Uterus (tissue), 2 donors: Measurements from ENCODE around the gene GOLGA6L7.
"Not testable (repeated sequence)": the region's sequence is repeated elsewhere in the genome, so short reads cannot be mapped to it uniquely, and the experiment has no call there.

Experiments used
- POLR2A ChIP-seq, 2 donors: fragments of 450-650 bp; IDR thresholded peaks; one replicate each; pipeline ENCODE4 v1.6.1; 2016; ENCODE audit warnings: antibody characterized with exemption in 2 of 2, mild to moderate bottlenecking in 1 of 2, moderate library complexity in 1 of 2
- TF ChIP-seq, protein P1 (sequence below), 4 experiments: fragments of 200-600 bp in 2 of 4; fragments of 450-650 bp in 2 of 4; sonication (generic) in 2 of 4; IDR thresholded peaks; one replicate each; pipeline ENCODE4 v1.5.1; 2016 to 2019; ENCODE audit warnings: antibody characterized with exemption in 4 of 4, mild to moderate bottlenecking in 2 of 4, moderate library complexity in 1 of 4

- TF ChIP-seq, protein P1, sequence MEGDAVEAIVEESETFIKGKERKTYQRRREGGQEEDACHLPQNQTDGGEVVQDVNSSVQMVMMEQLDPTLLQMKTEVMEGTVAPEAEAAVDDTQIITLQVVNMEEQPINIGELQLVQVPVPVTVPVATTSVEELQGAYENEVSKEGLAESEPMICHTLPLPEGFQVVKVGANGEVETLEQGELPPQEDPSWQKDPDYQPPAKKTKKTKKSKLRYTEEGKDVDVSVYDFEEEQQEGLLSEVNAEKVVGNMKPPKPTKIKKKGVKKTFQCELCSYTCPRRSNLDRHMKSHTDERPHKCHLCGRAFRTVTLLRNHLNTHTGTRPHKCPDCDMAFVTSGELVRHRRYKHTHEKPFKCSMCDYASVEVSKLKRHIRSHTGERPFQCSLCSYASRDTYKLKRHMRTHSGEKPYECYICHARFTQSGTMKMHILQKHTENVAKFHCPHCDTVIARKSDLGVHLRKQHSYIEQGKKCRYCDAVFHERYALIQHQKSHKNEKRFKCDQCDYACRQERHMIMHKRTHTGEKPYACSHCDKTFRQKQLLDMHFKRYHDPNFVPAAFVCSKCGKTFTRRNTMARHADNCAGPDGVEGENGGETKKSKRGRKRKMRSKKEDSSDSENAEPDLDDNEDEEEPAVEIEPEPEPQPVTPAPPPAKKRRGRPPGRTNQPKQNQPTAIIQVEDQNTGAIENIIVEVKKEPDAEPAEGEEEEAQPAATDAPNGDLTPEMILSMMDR (IDR thresholded peaks at IDR 0.05): not testable (repeated sequence)
- not testable (repeated sequence) for TF ChIP-seq POLR2A (IDR thresholded peaks at IDR 0.05)
Measured at GRCh38 chr15:28798234-28798633, 50.2 kb downstream of the GOLGA6L7 start.
